ENCODE measurements around the gene DNHD1. TPM values are rescaled to one million over a fixed set of nuclear protein-coding genes. Genes with fewer than 3 reads are reported as not detected.

The DNHD1 gene
- total RNA-seq, 1 donor from 2014 or later = 5.0 TPM

DNA sequence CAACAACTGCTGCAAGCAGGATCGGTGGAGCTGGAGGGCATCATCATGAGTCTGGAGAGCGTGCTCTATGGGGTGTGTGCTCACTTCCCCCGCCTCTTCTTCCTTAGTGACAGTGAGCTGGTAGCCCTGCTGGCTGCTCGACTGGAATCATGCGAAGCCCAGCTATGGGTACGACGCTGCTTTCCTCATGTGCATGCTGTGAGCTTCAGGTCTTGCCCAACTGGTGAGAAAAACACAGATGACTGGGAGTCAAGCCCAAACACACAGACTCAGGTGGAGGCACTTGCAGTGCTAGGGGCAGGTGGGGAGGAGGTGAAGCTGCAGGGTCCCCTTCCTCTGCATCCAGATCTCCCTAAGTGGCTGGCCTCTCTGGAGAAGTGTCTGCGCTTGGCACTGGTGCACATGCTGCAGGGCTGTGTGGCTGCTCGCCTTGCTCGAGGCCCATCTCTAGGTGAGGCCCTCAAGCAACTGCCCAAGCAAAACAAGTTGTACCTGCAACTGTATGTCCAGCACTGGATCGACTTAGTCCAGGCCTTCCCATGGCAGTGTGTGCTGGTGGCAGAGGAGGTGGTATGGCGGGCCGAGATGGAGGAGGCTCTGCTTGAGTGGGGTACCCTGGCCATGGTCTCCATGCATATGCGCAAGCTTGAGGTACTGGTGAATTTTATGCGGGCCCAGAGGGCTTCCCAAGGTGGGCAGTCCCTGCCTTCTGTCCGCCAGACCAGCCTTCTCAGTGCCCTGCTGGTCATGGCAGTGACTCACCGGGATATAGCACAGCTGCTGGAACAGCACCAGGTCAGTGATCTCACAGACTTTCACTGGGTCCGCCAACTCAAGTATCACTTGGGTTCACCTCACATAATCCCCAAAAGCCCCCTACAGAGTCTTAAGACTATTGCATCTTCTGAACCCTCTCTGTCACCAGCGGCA lies 48.1 kb downstream of the DNHD1 start:
- H3K4me2 ChIP-seq = no peak overlapping the region
- H3K27me3 ChIP-seq = no peaks in the 10 kb centered on the region
- Mint-ChIP-seq H3K9me3 (no peaks in the 10 kb centered on the region), H3K27ac (no peak overlapping the region), H3K4me3 (no peak overlapping the region), H3K36me3 (peaks cover 2% of the 10 kb centered on the region), H3K27me3 (ENCODE audit: insufficient read depth, low read depth) (peaks cover 2% of the 10 kb centered on the region), H3K4me1 (no peaks in the 10 kb centered on the region)
- no peak overlapping the region for H3K4me3 ChIP-seq
- H3F3A ChIP-seq (ENCODE audit: low read depth) = no peaks in the 10 kb centered on the region
- H2AFZ ChIP-seq (replicated peaks) = no peak overlapping the region
- H3K27ac ChIP-seq = no peak overlapping the region
- H3K79me2 ChIP-seq (ENCODE audit: low read depth) = no peaks in the 10 kb centered on the region
- H3K36me3 ChIP-seq = no peaks in the 10 kb centered on the region
- H4K20me1 ChIP-seq (ENCODE audit: low read depth) = no peaks in the 10 kb centered on the region
- no peak for TF ChIP-seq CTCF (IDR thresholded peaks at IDR 0.05)
- H3K4me1 ChIP-seq = no peaks in the 10 kb centered on the region
- H3K9ac ChIP-seq = no peak overlapping the region
- no peaks in the 10 kb centered on the region for H3K9me3 ChIP-seq (ENCODE audit: low read depth)
- no peak for DNase-seq (ENCODE audit: low spot score)

DNA sequence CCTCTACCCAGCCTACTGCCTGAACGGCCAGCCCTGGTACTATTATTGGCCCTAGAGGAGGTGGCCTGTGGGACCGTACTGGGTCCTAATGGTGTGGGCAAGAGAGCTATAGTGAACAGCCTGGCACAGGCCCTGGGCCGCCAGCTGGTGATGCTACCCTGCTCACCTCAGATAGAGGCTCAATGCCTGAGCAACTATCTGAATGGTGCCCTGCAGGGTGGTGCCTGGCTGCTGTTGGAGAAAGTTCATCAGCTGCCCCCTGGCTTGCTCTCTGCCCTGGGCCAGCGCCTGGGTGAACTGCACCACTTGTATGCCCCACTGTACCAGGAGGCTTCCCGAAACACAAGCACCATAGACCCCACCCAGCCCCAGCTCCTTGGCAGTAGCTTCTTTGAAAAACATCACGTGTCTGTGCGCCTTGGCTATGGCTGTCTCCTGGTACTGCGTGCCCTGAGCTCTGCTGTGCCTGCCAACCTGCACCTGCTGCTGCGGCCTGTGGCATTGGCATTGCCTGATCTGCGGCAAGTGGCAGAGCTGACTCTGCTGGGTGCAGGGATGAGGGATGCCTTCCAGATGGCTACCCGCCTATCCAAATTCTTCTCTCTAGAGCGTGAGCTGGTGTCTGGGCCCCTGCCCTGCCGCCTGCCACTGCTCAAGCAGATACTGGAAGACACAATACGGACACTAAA lies 49.0 kb downstream of the DNHD1 start:
- Histone ChIP-seq H3K27me3 (no peaks in the 10 kb centered on the region), H3K36me3 (no peaks in the 10 kb centered on the region), H3F3A (ENCODE audit: low read depth) (no peaks in the 10 kb centered on the region), H3K27ac (no peak overlapping the region), H3K4me2 (no peak overlapping the region), H3K9me3 (ENCODE audit: low read depth) (no peaks in the 10 kb centered on the region), H3K4me3 (no peak overlapping the region), H3K9ac (no peak overlapping the region), H3K79me2 (ENCODE audit: low read depth) (no peaks in the 10 kb centered on the region), H3K4me1 (no peaks in the 10 kb centered on the region), H4K20me1 (ENCODE audit: low read depth) (no peaks in the 10 kb centered on the region), H2AFZ (replicated peaks) (no peak overlapping the region)
- H3K36me3 Mint-ChIP-seq = no peaks in the 10 kb centered on the region
- no peaks in the 10 kb centered on the region for H3K4me1 Mint-ChIP-seq
- H3K4me3 Mint-ChIP-seq = no peak overlapping the region
- no peak for DNase-seq (ENCODE audit: low spot score)
- no peaks in the 10 kb centered on the region for H3K9me3 Mint-ChIP-seq
- no peak for TF ChIP-seq EZH2phosphoT487 (IDR thresholded peaks at IDR 0.05)
- no peak for TF ChIP-seq CTCF (IDR thresholded peaks at IDR 0.05)
- TF ChIP-seq EZH2 (IDR thresholded peaks at IDR 0.05) = no peak
- no peak overlapping the region for H3K27ac Mint-ChIP-seq
- H3K27me3 Mint-ChIP-seq (ENCODE audit: insufficient read depth, low read depth) = peaks cover 2% of the 10 kb centered on the region

- no peak overlapping the region for H3K9ac ChIP-seq
- Mint-ChIP-seq H3K27ac (no peak overlapping the region), H3K9me3 (no peaks in the 10 kb centered on the region), H3K36me3 (no peaks in the 10 kb centered on the region), H3K4me3 (no peak overlapping the region), H3K4me1 (no peaks in the 10 kb centered on the region), H3K27me3 (ENCODE audit: insufficient read depth, low read depth) (peaks cover 2% of the 10 kb centered on the region)
- no peak overlapping the region for H2AFZ ChIP-seq (replicated peaks)
- H3K27ac ChIP-seq = no peak overlapping the region
- no peaks in the 10 kb centered on the region for H3K9me3 ChIP-seq (ENCODE audit: low read depth)
- H3K4me1 ChIP-seq = no peaks in the 10 kb centered on the region
- no peak for DNase-seq (ENCODE audit: low spot score)
- no peak overlapping the region for H3K4me3 ChIP-seq
- no peaks in the 10 kb centered on the region for H3F3A ChIP-seq (ENCODE audit: low read depth)
- no peak overlapping the region for H3K4me2 ChIP-seq
- H3K79me2 ChIP-seq (ENCODE audit: low read depth) = no peaks in the 10 kb centered on the region
- no peaks in the 10 kb centered on the region for H3K36me3 ChIP-seq
- TF ChIP-seq CTCF (IDR thresholded peaks at IDR 0.05) (no peak), EZH2 (IDR thresholded peaks at IDR 0.05) (no peak), EZH2phosphoT487 (IDR thresholded peaks at IDR 0.05) (no peak)
- no peaks in the 10 kb centered on the region for H3K27me3 ChIP-seq
- no peaks in the 10 kb centered on the region for H4K20me1 ChIP-seq (ENCODE audit: low read depth)
These were observed 49.7 kb downstream of the DNHD1 start for GRCh38 chr11:6546735-6547134.

Measured in neural progenitor cell (in vitro differentiated cells).